GM19099 (cell line): ENCODE data around the gene MICU1.
A peak's percentile ranks its signal among the peaks of the same experiment; 100 is the strongest.

Experiments used
- POLR2A ChIP-seq: IDR thresholded peaks from 3 replicates; pipeline ENCODE4 v1.6.1; 2011; ENCODE audit warnings: low read depth; ENCODE audit not compliant: insufficient read length; ENCODE audit errors: extremely low read depth

Gene MICU1

DNA sequence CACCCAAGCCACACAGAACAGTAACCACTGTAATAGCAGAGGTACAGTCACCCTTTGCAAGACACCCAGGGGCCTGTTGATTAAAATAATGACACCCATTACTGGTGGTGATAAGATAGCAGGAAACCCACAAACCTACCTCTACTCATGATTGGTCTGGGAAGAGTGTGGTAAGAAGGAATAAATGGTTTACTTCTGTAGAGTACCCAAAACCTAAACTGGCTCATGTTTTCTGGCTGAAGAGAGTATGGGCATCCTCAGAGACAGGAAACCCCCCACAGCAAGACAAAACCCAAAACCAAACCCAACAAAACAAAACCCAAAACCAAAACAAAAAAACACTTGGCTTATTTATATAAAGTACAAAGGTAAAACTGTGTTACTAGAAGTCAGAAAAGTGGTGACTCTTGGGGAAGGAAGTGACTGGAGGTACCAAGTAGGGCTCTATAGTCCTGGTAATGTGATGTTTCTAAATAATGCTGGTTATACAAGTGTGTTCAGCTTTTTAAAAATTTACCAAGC lies 255.6 kb downstream of the MICU1 start:
- no peak for TF ChIP-seq POLR2A

DNA sequence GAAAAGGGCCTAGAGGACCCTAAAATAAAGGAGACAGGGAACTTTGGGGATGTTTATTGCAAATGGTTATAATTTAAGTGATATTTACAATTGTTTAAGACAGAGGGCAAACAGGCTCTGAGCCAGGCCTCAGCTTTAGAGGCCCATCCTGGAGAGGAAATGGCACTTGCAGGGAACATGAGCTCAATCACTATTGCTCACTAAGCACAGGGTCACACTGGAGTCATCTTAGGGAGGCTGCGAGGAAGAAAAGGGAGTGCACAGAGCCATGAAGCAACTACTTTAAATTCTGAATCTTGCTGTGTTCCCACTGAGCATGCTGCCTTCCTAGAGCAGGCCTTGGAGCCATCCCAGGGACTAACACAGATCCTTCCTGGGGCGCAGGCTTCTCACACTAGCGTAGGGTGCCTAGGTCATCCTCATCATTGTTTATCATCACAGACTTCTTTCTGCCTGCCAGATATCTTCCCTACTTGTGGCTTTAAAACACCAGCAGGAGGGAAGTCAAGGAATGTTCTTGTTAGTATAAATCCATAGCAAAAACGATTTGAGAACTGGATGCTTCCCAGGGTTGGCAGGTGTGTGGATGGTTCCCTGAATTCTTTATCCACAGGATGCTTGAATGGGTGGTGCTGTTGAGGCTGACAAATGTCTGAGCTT lies 258.4 kb downstream of the MICU1 start:
- TF ChIP-seq POLR2A, result no peak

DNA sequence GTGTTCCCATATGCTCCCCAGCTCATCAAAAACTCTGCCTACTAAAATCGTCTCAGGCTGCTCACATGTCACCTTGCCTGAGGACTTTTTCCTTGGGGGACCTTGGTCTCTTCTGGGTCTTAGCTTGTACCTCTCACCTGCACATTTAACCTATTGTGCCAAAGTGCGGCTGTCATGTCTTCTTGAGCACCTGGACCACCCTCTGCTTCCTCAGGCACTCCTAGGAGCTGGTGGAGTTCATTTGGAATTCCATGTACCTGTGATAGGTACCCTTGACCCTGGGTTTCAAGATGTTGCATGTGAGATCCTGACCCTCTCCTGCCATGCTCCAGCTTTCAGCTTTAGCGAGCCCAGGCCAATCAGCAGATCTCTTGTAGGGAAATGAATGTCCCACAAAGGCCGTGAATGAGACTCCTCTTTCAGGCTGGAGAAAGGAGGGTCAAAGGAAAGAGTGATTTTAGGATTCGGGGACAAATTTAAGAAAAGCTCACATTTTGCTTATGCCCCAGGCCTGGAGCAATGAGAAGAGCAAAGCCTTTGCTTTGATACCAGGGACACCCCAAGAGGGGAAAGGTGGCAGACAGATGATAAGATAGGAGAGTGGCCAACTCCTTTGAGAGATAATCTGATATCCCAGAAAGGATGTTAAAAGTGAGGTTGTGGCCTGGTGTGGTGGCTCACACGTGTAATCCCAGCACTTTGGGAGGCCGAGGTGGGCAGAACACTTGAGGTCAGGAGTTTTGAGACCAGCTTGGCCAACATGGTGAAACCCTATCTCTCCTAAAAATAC lies 260.6 kb downstream of the MICU1 start:
- TF ChIP-seq POLR2A, result no peak

DNA sequence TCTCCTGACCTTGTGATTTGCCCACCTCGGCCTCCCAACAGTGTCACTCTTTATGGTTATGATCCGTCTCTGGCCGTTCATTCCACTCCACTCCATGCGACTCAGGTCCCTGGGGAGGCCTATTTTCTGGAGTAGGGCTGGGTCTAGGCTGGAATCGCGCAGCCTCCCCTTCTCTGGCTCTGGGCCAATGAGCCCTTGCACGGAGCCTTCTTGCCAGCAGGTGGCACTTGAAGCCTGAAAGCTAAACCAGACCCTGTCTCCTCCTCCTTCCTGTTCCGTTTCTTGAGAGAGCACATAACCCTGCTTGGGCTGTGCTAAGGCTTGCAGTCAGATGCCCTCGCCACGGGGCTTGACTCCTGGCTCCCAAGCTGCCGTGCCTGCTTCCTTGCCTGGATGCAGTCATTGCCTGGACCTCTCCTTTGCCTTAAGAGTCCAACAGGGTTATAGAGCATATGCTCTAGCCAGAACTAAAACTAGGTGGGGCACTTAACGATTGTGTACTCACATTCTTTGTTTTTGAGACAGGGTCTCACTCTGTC lies 261.6 kb downstream of the MICU1 start:
- TF ChIP-seq POLR2A, result peak; percentile 48

DNA sequence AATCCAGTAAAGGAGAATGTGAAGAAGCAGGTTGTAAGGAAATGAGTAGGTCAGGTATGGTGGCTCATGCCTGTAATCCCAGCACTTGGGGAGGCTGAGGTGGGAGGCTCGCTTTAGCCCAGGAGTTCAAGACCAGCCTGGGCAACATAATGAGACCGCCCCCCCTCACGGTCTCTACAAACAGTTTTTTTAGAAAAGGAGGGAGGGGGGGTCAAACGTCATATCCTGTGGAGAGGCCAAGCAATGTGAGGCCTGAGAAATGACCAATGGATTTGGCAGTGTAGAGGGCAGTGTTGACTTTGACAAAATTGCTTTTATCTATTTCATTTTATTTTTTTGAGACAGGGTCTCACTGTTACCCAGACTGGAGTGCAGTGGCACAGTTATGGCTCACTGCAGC lies 268.9 kb downstream of the MICU1 start:
- TF ChIP-seq POLR2A, result no peak

DNA sequence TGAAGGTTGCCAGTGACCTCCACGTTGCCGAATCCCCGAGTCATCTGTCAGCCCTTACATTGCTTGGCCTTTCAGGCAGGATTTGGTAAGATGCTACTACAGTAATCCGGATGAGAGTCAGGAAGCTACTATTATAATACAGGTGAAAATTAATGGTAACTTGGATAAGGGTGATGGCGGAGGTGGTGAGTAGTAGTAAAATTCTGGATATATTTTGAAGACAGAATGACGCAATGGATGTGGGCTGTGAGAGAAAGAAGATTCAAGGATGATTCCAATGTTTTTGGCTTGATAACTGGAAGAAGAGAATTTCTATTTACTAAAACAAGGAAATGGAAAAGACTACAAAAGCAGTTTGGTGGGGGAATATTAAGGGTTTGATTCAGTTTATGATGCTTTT lies 269.8 kb downstream of the MICU1 start:
- no peak for TF ChIP-seq POLR2A

DNA sequence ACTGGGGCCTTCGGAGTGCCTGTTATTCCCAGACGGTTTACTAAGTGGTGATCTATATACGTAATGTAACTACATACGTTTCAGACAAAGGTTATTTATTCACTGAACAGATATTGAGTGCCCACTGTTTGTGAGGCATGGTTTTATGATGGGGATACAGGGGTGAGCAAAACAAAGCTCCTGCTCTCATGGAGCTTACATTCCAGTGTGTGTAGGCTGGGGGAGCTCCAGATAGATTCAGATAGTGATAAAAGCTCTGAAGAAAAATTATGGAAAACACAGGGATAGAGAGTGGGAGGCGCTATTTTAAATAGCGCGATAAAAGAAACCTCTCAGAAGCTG lies 270.7 kb downstream of the MICU1 start:
- no peak for TF ChIP-seq POLR2A

DNA sequence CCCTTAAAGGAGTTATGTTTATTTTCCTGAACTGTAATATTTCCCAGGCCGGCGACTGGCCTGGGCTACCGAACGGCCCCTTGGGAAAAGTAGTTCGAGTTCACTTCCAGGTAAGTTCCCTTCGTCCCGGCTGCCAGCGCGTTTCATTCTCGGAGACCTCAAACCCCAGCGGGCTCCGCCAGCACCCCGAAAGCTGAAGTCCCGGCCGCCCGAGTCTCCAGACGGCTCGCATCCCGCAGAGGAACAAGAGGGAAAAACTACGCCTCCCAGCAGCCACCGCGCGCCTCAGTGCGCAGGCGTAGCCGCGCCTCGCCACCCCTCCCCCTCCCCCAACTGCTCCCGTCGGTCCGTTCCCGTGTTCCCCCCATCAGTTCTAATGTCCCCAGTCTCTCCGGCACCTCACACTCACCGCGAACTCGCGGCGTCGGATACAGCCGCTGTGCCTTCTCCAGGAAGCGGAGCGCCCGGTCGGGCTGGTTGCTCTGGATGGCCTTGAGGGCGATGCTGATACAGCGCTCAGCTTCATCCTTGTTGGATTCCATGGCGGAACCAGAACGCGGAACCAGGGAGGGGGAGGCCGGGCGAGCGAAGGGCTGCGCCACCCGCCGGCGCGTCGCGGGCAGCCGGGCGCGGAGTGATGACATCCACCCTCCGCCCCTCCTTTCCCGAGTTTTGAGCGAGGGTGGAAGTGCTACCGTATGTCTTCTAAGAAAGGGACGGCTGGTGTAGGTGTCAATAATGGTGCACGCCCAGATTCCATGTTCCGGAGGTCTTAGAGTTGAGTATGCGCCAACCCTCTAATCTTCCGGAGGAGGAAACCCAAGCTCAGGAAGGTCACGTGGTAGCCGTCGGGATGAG lies 271.3 kb downstream of the MICU1 start, which contains the start of gene DNAJB12:
Gene DNAJB12 (minus strand): TSS at position 564 of the 858 bp plus-strand sequence. CDS start 22 bp downstream, at position 542.
- TF ChIP-seq POLR2A, result peak; percentile 81

DNA sequence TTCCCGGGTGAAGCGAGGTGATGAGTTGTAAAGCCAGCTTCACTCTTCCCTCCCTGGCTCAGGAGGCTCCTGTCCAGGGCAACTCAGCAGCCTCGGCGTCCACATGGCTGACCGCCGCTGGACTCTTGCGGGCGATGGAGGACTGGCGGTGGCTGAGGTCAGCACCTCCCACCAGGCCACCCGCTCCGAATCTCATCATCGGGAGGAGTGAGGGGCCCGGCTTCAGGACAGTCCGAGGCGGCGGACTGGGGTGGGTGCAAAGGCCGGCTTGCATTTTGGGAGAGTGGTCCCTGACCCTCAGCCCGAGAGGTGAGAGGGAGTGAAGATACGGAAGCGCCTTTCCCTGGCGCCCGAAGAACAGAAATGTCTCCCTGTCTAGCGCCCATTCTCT lies 271.9 kb downstream of the MICU1 start:
- TF ChIP-seq POLR2A, result no peak

DNA sequence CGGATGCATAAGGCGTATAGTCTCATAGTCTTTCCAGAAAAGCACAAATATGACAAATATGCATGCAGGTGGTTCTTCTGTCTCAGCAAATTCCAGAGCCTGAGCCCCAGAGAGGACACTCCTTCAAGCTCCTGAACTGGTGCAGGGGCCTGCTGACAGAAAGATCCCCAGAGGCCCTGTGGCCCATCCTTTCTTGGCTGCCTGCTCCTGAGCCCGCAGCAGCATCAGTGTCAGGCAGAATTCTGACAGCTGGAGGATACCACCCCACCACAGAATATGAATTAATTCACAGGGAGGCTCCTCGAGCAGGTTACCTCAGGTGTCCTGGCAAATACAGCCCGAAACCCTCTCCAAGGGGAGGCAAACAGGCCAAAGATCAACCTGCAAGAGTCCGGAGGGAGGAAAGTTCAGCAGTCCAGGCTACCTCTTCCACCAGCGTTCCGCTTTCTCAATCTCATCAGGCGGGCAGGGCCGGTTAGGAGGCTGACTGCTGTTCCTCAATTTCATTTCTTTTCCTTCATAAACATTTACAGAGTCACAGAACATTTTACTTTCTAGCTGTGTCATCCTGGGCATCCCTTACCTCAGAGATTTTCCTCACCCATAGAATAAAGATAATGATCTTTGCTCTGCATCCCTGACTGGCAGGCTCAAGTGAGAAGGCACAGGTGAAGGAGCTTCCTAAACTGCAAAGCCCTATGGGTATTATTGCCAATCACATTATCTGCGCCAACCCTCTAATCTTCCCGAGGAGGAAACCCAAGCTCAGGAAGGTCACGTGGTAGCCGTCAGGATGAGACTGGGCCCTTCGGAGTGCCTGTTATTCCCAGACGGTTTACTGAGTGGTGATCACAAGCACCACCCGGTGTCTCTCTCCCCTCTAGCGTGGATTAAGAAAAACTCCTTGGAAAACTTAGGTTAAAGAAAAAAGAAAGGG lies 272.6 kb downstream of the MICU1 start:
- no peak for TF ChIP-seq POLR2A

DNA sequence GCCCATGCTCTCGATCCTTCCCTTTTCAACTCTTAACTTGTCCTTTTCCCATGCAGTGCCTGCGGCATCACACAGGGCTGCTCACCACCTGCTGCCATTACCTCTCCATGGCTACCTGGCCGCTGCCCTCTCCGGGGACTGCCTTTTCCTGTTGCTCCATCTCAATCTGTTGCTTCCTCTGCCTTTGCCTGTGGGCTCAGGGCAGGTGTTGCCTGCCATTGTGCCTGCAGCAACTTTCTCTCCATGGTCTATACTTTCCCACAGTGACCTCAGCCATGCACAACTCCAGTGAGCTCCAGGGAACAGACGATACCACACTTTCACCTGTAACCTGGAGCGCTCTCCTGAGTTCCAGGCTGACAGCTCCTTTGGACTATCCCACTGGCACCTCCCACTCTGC lies 274.4 kb downstream of the MICU1 start:
- TF ChIP-seq POLR2A, result no peak

DNA sequence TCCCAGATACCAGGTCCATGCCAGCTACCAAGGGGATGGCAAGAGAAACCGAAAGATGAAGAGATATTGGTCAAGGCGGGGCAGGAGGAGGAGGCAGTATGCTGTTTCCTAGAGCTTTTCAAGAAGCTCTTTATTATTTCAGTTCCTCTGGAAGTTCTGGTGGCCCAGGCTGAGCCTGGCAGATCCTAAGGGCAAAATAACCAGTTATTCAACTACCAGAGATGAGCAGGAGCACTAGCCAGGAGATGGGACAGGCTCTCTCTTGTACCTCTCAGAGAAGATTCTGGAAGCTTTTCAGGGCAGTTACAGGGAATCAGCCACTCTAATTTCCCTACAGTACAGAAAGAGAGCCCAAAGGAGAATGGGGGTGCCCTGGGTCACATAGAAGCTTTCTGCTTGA lies 276.4 kb downstream of the MICU1 start:
- no peak for TF ChIP-seq POLR2A

DNA sequence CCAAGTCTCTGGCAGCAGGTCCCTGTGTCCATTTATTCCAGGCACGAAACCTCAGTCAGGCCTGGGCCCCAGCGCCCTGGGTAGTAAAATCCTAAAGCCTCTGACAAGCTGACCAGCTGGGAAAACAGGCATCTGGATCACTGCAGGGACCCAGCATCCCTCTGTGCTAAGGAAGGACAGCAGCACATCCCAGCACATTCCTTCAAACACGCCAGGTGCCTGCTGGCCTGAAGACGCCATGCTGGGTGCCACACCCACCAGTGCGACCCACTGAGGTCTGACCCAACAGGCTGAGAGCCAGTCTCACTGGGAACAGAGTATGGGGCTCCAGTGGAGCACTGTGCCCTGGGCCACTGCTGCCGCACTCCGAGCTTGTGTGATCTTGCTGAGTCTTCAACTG lies 277.6 kb downstream of the MICU1 start:
- TF ChIP-seq POLR2A, result no peak

DNA sequence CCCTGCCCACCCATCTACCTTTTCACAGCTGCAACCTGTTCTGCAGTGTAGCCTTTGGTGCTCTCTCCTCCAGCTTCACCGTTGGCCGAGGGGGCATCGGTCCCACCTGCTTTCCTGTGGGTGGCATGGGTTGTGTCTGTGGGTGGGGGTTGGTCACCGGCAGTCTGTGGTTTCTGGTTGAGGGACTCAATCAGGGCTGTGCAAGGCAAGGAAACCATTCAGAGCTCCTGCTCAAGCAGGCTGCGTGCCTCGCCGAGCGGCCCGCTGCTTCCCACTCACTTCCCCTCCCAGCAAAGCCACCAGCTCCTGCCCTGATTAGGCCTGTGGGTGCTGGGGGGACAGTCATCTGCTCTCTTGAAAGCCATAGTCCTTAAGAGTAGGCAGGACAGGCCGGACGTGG lies 280.9 kb downstream of the MICU1 start:
- TF ChIP-seq POLR2A, result no peak

DNA sequence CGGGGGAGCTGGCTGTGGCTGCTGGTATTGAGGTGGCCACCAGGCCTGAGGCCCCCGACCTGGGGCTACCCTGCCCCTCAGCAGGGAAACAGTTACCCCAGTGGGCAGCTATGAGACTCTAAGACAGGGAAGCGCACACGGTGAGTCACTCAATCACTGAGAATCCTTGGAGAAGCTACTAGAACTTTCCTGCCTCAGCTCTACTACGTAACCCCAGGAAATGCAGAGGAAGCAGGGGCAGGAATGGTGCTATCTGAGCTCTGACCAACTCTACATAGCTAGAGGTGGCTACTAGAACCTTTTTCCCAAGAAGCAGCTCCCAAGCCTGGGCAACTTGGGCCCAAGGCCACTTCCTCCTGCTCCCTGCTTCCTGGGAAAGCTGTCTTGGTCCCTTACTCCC lies 283.0 kb downstream of the MICU1 start:
- TF ChIP-seq POLR2A, result no peak
